Measurements from ENCODE around the gene AMBP. TPM values are rescaled to one million over a fixed set of nuclear protein-coding genes. Genes with fewer than 3 reads are reported as not detected.

The AMBP gene
- total RNA-seq, 1 donor from 2014 or later, result 0.51 TPM

DNA sequence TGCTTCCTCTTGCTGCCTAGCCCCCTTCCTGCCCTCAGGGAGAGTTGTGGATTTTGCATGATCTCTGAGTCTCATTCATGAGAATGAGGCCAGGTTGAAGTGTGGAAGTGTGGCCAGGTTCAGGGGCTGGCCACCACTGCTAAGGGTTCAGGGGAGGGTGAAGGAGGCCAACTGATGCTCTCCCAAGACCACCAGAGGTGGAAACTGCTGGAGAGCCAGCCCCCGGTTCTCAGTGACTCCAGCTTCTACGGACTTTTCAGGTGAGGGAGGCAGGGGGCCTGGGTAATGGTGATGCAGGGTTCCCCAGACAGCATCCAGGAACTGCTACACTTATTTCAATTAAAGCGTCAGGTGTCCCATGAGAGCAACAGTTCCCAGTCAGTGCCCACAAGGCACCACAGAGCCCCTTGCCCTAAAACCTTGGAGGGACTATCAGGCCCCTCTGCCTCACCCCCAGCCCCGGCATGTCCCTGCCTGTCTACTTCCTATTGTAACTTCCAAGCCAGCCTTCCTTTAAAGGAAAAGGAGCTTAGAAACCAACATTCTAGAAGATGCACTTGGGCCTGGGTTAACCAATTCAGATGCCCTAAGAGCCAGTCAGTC is 50.1 kb downstream of the AMBP start:
- no peak for ATAC-seq (ENCODE audit: poor library complexity)
- DNase-seq, result no peak
- intact Hi-C loops (cut with DNase I), result loop anchor here (5.0 kb wide), 1 partner anchor 291 kb away; no protein-coding TSS in a partner anchor

DNA sequence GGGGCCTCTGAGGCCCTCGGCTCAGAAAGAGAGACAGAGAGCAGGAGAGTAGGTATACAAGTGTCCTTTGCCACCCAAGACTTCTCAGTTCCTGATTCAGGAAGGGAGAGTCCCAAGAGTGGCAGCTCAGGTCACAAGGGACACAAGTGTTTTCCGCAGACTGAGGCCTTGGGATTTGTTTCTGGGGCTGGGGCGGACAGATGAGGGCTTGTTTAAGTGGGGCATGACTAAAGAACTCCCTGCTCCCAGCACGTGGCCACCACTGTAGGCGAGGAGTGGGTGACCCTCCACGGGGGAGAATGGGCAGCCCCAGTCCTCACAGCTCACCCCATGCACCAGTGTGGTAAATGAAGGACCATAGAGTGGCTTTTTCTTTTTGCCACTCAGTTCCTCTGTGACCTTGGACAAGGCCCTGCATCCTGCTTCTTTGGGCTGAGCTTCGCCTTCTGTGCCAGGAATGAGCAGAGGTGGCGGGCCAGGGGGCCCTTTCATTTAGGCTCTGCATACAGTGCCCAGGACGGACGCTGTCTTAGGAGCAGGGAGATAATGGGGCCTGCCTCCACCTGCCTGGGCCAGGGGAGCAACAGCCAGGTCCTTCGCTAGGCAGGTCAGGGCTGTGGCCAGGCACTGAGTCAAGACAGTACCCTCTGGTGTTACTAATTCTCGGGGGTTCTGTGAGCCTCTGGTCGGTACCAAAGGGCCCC is 50.8 kb downstream of the AMBP start:
- intact Hi-C loops (cut with DNase I), result loop anchor here (5.0 kb wide), 1 partner anchor 290 kb away; no protein-coding TSS in a partner anchor
- ATAC-seq (ENCODE audit: poor library complexity), result no peak
- DNase-seq, result no peak

DNA sequence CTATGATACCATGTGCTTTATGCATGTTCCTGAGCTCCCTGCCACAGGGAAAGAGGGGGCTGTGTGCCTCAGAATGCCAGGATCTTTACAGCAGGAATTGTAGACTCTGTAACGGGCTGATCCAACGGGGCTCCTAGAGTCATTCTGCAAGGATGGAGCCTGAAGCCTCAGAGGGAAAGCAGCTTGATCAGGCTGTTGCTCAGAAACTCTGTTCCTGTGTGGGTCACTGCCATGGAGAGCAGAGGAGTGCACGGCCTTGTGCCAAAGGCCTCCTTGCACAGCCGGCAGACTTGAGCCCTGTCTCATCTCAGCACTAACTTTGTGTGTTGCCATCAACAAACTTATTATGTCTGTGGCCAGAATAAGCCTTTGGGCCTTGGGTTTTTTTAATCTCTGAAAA is 51.8 kb downstream of the AMBP start:
- ATAC-seq (ENCODE audit: poor library complexity) (no peak), DNase-seq (no peak)
- intact Hi-C loops (cut with DNase I), result loop anchor here (5.0 kb wide), 1 partner anchor 289 kb away; no protein-coding TSS in a partner anchor

- intact Hi-C loops (cut with DNase I), result loop anchor here (5.0 kb wide), 1 partner anchor 288 kb away; no protein-coding TSS in a partner anchor
- no peak for DNase-seq
- no peak for ATAC-seq (ENCODE audit: poor library complexity)
Measured at GRCh38 chr9:114025760-114026159, 52.3 kb downstream of the AMBP start.

DNA sequence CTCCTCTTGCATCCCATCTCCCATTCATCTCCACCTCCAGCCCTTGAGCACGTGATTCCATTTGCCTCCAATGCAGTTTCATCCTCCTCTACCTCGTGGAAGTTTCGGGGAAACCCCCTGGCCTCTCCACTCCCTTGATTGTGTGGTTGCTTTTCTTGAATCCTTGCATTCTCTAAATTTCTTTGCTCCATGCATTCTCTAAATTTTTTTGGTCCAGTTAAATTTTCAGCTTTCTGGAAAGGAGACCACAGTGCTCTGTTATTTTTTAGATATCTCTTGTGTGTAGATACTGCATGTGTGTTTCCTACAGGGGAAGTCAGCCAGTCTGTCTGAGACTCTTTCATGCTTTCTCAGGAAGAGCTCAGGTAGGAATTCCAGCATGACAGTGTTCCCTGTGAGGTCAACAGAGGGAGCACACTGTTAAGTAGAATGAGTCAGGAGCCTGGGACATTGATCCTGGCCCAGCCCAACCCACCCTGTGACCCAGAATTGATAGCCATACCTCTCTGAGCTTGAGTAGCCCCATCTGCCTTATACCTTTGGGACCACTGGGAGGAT is 52.8 kb downstream of the AMBP start:
- ATAC-seq (ENCODE audit: poor library complexity) (no peak), DNase-seq (no peak)
- intact Hi-C loops (cut with DNase I), result loop anchor here (5.0 kb wide), 1 partner anchor 288 kb away; no protein-coding TSS in a partner anchor

GRCh38 chr9:114023961-114024360 is 54.1 kb downstream of the AMBP start:
- DNase-seq, result no peak
- ATAC-seq (ENCODE audit: poor library complexity), result no peak
- intact Hi-C loops (cut with DNase I), result no loop called here

GRCh38 chr9:114021578-114021977 is 56.5 kb downstream of the AMBP start:
- ATAC-seq (ENCODE audit: poor library complexity) (no peak), DNase-seq (no peak)
- intact Hi-C loops (cut with DNase I), result no loop called here

DNA sequence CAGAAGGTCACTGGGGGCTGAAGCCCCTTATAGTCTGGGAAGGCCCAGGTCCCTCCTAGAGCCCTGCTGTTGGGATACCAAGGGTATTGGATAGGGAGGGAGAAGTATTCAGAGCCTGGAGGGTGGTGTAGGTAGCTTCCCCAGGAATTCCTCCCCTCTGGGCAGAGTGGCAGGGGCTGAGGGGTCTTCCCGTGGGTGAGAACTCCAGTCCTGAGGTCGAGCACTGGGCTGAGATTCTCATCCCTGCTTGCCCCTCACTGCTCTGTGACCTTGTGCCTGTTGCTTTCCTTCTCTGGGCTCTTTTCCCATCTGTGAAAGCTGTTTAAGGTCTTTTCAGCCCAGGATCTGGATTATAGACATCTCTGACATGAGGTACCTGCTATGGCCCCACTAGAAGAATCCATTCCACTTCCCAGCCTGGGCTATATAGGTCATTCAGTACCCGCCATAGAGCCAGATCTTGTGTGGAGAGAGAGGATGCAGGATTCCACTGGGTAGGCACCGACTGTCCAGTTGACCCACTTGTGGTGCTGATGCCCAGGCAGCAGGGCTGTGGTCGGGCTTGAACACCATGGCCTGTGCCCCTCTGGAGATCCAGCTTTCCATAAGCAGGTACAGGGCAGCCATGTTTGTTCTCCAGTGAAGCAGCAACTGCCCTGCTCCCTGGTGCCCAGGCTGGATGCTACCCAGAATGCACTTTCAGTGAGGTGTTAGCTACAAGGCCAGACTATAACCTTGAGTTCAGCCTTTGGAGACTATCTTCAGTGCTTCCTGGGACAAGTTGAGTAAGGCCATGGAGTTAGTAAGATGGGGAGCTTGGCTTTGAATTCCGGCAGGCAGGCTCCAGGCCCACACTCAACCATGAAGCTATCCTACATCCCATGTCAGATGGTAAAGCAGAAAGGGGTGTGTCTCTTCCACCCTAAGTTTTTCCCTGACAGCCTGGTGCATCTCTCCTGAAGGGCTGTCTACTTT is 60.1 kb downstream of the AMBP start:
- ATAC-seq (ENCODE audit: poor library complexity) (no peak), DNase-seq (no peak)
- intact Hi-C loops (cut with DNase I), result no loop called here

DNA sequence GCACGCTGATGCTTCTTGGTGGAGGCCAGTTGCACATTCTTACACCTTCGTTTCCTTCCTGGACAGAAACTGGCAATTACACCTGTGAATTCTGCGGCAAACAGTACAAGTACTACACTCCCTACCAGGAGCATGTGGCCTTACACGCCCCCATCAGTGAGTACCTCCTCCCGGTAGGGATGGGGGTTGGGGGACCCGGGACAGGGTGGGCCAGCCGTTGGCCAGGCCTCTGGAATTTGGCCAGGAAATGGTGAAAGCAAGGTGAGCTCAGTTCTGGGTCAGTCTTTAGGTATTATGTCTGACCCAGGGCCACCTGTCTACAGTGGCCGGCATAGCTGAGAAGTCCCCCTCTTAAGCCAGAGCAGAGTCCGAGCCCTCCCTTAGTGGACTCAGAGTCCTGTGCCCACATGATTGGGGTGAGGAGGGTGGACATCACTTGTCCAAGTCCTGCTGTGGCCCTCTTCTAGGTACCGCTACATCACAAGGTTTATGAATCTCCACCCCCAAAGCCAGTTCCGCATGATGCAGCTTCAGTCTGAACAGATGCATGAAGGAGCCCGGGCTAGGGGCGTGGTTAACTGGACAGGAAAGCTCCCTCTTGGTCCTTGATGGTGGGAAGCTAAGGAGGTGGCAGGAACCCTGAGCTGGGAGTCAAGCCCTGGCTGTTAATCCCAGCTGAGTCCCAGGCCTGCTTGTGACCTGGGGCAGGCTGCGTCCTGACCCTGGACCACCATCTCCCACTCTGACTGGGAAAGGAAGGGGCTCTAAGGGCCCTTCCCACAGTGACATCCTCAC is 61.3 kb downstream of the AMBP start:
- DNase-seq (no peak), ATAC-seq (ENCODE audit: poor library complexity) (no peak)
- intact Hi-C loops (cut with DNase I), result no loop called here

- DNase-seq (no peak), ATAC-seq (ENCODE audit: poor library complexity) (no peak)
- intact Hi-C loops (cut with DNase I), result no loop called here
Measured at GRCh38 chr9:114016101-114016500, 62.0 kb downstream of the AMBP start.

DNA sequence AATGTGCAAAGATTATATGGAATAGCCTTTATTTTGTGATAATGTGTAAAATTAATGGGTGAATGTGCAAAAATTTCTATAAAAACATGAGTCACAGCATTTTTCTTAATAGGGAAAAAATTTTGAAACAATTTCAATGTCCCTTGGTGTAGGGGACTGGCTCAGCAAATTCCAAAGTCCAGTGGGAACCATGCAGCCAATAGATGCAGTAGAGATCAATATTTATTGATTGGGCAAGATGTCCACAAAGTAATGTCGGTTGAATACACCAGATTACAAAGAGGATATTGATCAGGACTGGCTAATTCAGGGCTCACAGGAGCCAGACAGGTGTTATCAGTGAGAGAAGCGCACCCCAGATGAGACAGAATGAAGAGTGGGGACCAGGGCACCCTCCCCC is 62.5 kb downstream of the AMBP start:
- ATAC-seq (ENCODE audit: poor library complexity) (no peak), DNase-seq (no peak)
- intact Hi-C loops (cut with DNase I), result no loop called here

GRCh38 chr9:114014044-114014443 is 64.1 kb downstream of the AMBP start:
- ATAC-seq (ENCODE audit: poor library complexity), result no peak

DNA sequence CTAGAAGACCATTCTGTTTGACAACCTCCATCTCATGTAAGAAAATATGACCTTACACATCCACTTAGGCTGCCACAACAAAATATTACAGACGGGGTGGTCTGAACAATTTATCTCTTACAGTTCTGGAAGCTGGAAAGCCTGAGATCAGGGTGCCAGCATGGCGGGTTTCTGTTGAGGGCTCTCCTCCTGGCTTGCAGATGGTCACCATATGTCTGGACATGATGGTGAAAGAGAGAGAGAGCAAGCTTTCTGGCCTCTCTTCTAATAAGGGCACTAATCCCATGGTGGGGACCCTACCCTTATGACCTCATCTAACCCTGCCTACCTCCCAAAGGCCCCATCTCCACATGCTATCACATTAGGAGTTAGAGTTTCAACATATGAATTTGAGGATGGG is 66.0 kb downstream of the AMBP start:
- intact Hi-C loops (cut with DNase I), result no loop called here
- DNase-seq, result no peak
- no peak for ATAC-seq (ENCODE audit: poor library complexity)

More at GRCh38 chr9:114014044-114014443, 64.1 kb downstream of the AMBP start:
- intact Hi-C loops (cut with DNase I), result no loop called here
- no peak for DNase-seq

DNA sequence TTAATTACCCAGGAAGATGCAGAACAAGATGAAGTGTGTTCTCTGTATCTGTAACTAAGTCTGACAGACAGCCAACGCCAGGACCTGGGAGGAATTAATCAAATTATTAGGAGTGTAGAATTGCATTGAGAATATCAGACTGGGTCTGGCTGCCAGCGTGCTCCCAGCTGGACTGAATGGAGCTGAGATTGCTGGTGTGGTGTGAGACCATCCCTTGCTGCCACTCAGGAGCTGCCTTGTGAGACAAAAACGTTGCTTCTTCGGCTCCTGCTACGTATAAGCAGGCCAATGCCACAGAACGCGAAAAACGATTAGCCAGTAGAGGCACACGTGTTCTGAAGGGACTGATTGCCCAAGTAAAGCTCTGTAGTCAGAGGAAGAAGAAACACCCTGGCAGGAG is 66.8 kb downstream of the AMBP start:
- DNase-seq (no peak), ATAC-seq (ENCODE audit: poor library complexity) (no peak)
- intact Hi-C loops (cut with DNase I), result no loop called here
